Stomach (tissue), 19 donors: ENCODE results near the gene NLRP4. TPM values are rescaled to one million over a fixed set of nuclear protein-coding genes. Genes with fewer than 3 reads are reported as not detected.

Experiments used
- DNase-seq, 2 donors: peaks; one replicate each; pipeline versions ENCODE4 v3.0.0 to v3.0.0-alpha.2; 2013 to 2019
- H3K27ac ChIP-seq, 5 donors: fragments of 200-600 bp in 4 of 5; sonication (generic) in 4 of 5; one replicate each; pipeline ENCODE4 v1.5.1; 2013 to 2019; ENCODE audit warnings: mild to moderate bottlenecking in 1 of 5, moderate library complexity in 1 of 5
- H3K27me3 ChIP-seq, 3 donors: fragments of 200-600 bp; sonication (generic); one replicate each; pipeline ENCODE4 v1.5.1; 2017 to 2019; ENCODE audit warnings: mixed run types in 1 of 3
- H3K36me3 ChIP-seq, 4 donors: fragments of 200-600 bp; sonication (generic); 1 replicate in 3 of 4; 2 replicates in 1 of 4; pipeline ENCODE4 v1.5.1; 2016 to 2019
- H3K4me1 ChIP-seq, 4 donors: fragments of 200-600 bp; sonication (generic); one replicate each; pipeline ENCODE4 v1.5.1; 2016 to 2019
- H3K4me3 ChIP-seq, 4 donors: fragments of 200-600 bp; sonication (generic) in 3 of 4; one replicate each; pipeline ENCODE4 v1.5.1; 2016 to 2019; ENCODE audit warnings: mild to moderate bottlenecking in 1 of 4
- H3K9me3 ChIP-seq, 4 donors: fragments of 200-600 bp; sonication (generic); one replicate each; pipeline ENCODE4 v1.5.1; 2016 to 2019
- CTCF ChIP-seq, 7 experiments: fragments of 450-650 bp in 4 of 7; fragments of 200-600 bp in 3 of 7; sonication (generic) in 3 of 7; IDR thresholded peaks; one replicate each; pipeline ENCODE4 v1.5.1; 2016 to 2019; ENCODE audit warnings: antibody characterized with exemption in 7 of 7, control low read depth in 2 of 7, mild to moderate bottlenecking in 1 of 7
- EP300 ChIP-seq: sonication (generic); formaldehyde crosslinking; IDR thresholded peaks from one replicate; pipeline ENCODE4 v1.6.1; 2017; ENCODE audit warnings: antibody characterized with exemption
- POLR2A ChIP-seq, 4 donors: fragments of 450-650 bp; IDR thresholded peaks; one replicate each; pipeline ENCODE4 v1.6.1; 2016; ENCODE audit warnings: antibody characterized with exemption in 4 of 4, control low read depth in 2 of 4, mild to moderate bottlenecking in 1 of 4, moderate library complexity in 1 of 4
- POLR2AphosphoS5 ChIP-seq, 3 donors: sonication (generic); formaldehyde crosslinking; IDR thresholded peaks; one replicate each; pipeline ENCODE4 v1.6.1; 2016; ENCODE audit warnings: antibody characterized with exemption in 3 of 3
- WGBS, 5 donors: extraction: QIAGEN DNeasy Blood & Tissue Kit in 3 of 5; methylation state at CpG; one replicate each; pipeline versions ENCODE4 v1.1.5 to v1.1.7; 2013 to 2018; 5-methylcytosine and 5-hydroxymethylcytosine counted together
- intact Hi-C: fragments of 100-400 bp; cut with DNase I; formaldehyde crosslinking; loops from one replicate; pipeline ENCODE4 v1.15.1; 2023; ENCODE audit warnings: low total_unique reads
- long read RNA-seq, 10 donors: transcript quantifications; one replicate each; lab custom pipeline, GENCODE V29; 2026
- polyA plus RNA-seq, 3 donors: library from polyadenylated mRNA; stranded (reverse); fragments of 200-250 nt; gene quantifications; one replicate each; pipeline ENCODE4 v1.2.3, GENCODE V29; 2013
- total RNA-seq, 5 donors: library from RNA; depleted of rRNA; stranded (reverse); fragments of >200 nt; gene quantifications; one replicate each; pipeline versions ENCODE4 v1.1.0 to v1.2.3, GENCODE V29; 2014 to 2016
- donor health status: healthy with polysubstance abuse.
- donor health status: Bipolar disorder and iron deficiency.
- donor health status: healthy.

Gene NLRP4
- not detected for total RNA-seq
- under 1 TPM in 1 of 3 donors, not detected in 2; 0.23 TPM for polyA plus RNA-seq
- long read RNA-seq, donor 1: 0 reads
- long read RNA-seq, donor 2: 0 reads
- long read RNA-seq, donor 3: 0 reads
- long read RNA-seq, donor 4: 0 reads
- long read RNA-seq, donor 5: 0 reads
- long read RNA-seq, donor 6: 0 reads
- long read RNA-seq, donor 7: 0 reads
- long read RNA-seq, donor 8: 0 reads
- long read RNA-seq, donor 9: 0 reads
- long read RNA-seq, donor 10: 0 reads

DNA sequence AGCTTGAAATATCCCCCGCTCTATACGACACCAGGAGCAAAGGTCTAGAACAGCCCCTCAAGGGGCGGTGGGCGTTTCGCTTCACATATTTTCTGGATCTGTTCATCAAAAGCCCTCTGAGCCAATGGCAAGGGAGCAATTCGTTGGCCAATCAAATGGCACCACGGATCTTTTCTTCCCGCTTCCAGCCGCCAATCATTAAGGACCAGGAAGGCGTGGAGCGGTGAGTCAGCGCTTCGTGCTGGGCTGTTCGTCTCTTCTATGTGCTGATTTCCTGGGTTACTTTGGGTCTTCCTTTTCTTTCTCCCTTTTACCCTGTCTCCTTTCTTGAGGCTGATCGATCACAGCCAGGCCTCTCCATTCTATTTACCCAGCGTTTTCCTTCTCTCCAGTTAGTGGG, at the start of gene NLRP4:
Gene NLRP4 (plus strand): TSS at position 201 of the 400 bp plus-strand sequence. CDS start 15,541 bp downstream, outside the sequence.
- H3K27ac ChIP-seq: no peak within 1 kb of the TSS
- intact Hi-C loops: no loop called here
- no peak for TF ChIP-seq CTCF (IDR thresholded peaks at IDR 0.05)
- no peak within 1 kb of the TSS for H3K4me3 ChIP-seq
- peaks cover 0 to 8% (median 0%) of the 10 kb centered on the region in 4 donors for H3K9me3 ChIP-seq
- peaks cover 0 to 6% (median 0%) of the 10 kb centered on the region in 3 donors for H3K27me3 ChIP-seq
- H3K36me3 ChIP-seq: no peaks in the 10 kb centered on the region
- DNase-seq: no peak
- 89 to 92% (median 91%) methylated on average over 16 of the region's 16 CpGs for WGBS, 5 donors
- no peaks in the 10 kb centered on the region for H3K4me1 ChIP-seq

DNA sequence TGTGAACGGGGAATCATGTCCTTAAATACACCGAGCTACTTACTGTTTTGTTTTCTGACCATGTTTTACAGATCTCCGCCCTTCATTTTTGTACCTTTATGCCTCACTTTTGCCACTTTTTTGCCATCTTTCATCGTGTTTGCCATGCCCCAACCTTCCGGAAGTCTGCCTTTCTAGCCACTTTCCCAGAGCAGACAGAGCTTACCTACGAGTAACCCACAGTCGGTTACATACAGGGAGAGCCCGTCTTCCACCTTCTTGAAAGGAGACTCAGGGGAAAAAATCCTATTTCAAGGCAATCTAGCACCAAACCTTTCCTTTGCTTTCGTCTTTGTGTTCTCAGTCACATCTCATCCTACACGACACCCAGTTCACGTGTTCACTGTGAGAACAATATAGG, 41.3 kb upstream of the NLRP4 start:
- Histone ChIP-seq H3K27ac (no peak overlapping the region), H3K9me3 (no peaks in the 10 kb centered on the region), H3K4me1 (no peaks in the 10 kb centered on the region), H3K36me3 (no peaks in the 10 kb centered on the region), H3K27me3 (peaks cover 0 to 4% (median 0%) of the 10 kb centered on the region in 3 donors), H3K4me3 (no peak overlapping the region)
- no peak for DNase-seq
- 91 to 95% (median 92%) methylated on average over 11 of the region's 11 CpGs for WGBS, 5 donors
- TF ChIP-seq POLR2AphosphoS5 (IDR thresholded peaks at IDR 0.05) (no peak), EP300 (no peak), POLR2A (IDR thresholded peaks at IDR 0.05) (no peak), CTCF (IDR thresholded peaks at IDR 0.05) (no peak)
- intact Hi-C loops: no loop called here

DNA sequence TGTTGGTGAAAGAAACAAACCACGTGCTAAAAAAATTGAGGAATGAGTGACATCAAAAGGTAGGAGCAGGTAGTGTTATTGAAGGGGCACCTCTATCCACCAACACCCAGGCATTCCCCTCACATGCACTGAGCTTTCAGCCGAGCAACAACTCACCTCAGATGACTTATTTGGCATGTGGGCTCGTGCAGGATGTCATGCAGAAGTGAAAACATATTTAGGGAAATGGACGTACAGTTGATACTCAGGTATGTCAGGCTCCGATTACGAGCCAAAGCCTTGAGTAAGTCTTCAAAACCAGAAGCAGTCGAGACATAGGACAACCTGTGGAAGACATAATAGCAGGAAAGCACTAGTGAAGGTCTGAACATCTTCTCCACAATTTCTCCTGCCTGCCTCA, 34.9 kb upstream of the NLRP4 start:
- Histone ChIP-seq H3K4me3 (no peak overlapping the region), H3K27ac (no peak overlapping the region), H3K27me3 (no peaks in the 10 kb centered on the region), H3K9me3 (peaks cover 0 to 8% (median 0%) of the 10 kb centered on the region in 4 donors), H3K36me3 (no peaks in the 10 kb centered on the region), H3K4me1 (no peaks in the 10 kb centered on the region)
- intact Hi-C loops: no loop called here
- TF ChIP-seq EP300 (no peak), POLR2A (IDR thresholded peaks at IDR 0.05) (no peak), CTCF (IDR thresholded peaks at IDR 0.05) (no peak), POLR2AphosphoS5 (IDR thresholded peaks at IDR 0.05) (no peak)
- whole genome bisulfite sequencing, 5 donors: 45 to 68% (median 62%) methylated on average over 7 of the region's 7 CpGs
- DNase-seq: no peak

GRCh38 chr19:55802281-55802680, 34.1 kb upstream of the NLRP4 start:
- Histone ChIP-seq H3K27ac (no peak overlapping the region), H3K4me3 (no peak overlapping the region), H3K9me3 (peaks cover 0 to 8% (median 0%) of the 10 kb centered on the region in 4 donors), H3K36me3 (no peaks in the 10 kb centered on the region), H3K4me1 (no peaks in the 10 kb centered on the region), H3K27me3 (no peaks in the 10 kb centered on the region)
- 77 to 87% (median 84%) methylated on average over 2 of the region's 2 CpGs for WGBS, 5 donors
- TF ChIP-seq POLR2AphosphoS5 (IDR thresholded peaks at IDR 0.05) (no peak), EP300 (no peak), CTCF (IDR thresholded peaks at IDR 0.05) (no peak), POLR2A (IDR thresholded peaks at IDR 0.05) (no peak)
- intact Hi-C loops: no loop called here
- no peak for DNase-seq
